GM12891 (cell line): ENCODE data around the gene CALML3.

Source experiments
- DNase-seq: peaks from one replicate; pipeline ENCODE4 v3.0.0; 2011; ENCODE audit warnings: low spot score; ENCODE audit not compliant: insufficient read length
- FAIRE-seq: peaks from 2 replicates; lab custom pipeline; 2011; peaks lifted over from hg19 to GRCh38; lab: Jason Lieb, UNC
- PAX5 ChIP-seq: IDR thresholded peaks from 2 replicates; pipeline ENCODE4 v1.6.1; 2011; ENCODE audit warnings: low read length, moderate library complexity, mild to moderate bottlenecking; ENCODE audit not compliant: insufficient read depth, severe bottlenecking
- POLR2A ChIP-seq: IDR thresholded peaks from 2 replicates; pipeline ENCODE4 v1.6.1; 2011; ENCODE audit warnings: low read depth, low read length, control low read depth
- POLR2AphosphoS5 ChIP-seq: IDR thresholded peaks from 2 replicates; pipeline ENCODE4 v1.6.1; 2011; ENCODE audit warnings: low read depth, low read length, control low read depth
- POU2F2 ChIP-seq: IDR thresholded peaks from 2 replicates; pipeline ENCODE4 v1.6.1; 2011; ENCODE audit warnings: low read depth, mild to moderate bottlenecking, control low read depth, low read length, moderate library complexity
- SPI1 ChIP-seq: IDR thresholded peaks from 2 replicates; pipeline ENCODE4 v1.6.1; 2011; ENCODE audit warnings: low read depth, low read length, control low read depth
- TAF1 ChIP-seq: IDR thresholded peaks from 2 replicates; pipeline ENCODE4 v1.6.1; 2011; ENCODE audit warnings: low read depth, low read length, control low read depth

The CALML3 gene

DNA sequence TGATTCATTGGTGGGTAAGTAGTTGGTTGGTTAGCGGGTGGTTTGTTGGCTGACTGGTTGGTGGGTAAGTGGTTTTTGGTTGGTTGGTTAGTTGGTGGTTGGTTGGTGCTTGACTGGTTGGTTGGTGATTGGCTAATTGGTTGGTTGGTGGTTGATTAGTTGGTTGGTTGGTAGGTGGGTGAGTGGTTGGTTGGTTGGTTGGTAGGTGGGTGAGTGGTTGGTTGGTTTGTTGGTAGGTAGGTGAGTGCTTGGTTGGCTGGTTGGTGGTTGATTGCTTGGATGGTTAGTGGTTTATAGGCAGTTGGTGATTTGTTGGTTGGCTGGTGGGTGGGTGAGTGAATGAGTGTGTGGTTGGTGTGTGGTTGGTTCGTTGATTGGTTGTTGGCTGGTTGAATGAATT is 44.2 kb downstream of the CALML3 start:
- TF ChIP-seq SPI1, result no peak
- no peak for TF ChIP-seq PAX5
- no peak for TF ChIP-seq POLR2AphosphoS5
- DNase-seq (no peak), FAIRE-seq (no peak)

- TF ChIP-seq PAX5 (no peak), POLR2A (no peak), SPI1 (no peak), TAF1 (no peak), POU2F2 (no peak), POLR2AphosphoS5 (no peak)
- DNase-seq (no peak), FAIRE-seq (no peak)
Observed at GRCh38 chr10:5569568-5569967, 44.8 kb downstream of the CALML3 start.

GRCh38 chr10:5570007-5570655 is 45.4 kb downstream of the CALML3 start:
- DNase-seq, result no peak
- TF ChIP-seq TAF1 (no peak), PAX5 (no peak), SPI1 (no peak), POLR2A (no peak), POU2F2 (no peak), POLR2AphosphoS5 (no peak)

DNA sequence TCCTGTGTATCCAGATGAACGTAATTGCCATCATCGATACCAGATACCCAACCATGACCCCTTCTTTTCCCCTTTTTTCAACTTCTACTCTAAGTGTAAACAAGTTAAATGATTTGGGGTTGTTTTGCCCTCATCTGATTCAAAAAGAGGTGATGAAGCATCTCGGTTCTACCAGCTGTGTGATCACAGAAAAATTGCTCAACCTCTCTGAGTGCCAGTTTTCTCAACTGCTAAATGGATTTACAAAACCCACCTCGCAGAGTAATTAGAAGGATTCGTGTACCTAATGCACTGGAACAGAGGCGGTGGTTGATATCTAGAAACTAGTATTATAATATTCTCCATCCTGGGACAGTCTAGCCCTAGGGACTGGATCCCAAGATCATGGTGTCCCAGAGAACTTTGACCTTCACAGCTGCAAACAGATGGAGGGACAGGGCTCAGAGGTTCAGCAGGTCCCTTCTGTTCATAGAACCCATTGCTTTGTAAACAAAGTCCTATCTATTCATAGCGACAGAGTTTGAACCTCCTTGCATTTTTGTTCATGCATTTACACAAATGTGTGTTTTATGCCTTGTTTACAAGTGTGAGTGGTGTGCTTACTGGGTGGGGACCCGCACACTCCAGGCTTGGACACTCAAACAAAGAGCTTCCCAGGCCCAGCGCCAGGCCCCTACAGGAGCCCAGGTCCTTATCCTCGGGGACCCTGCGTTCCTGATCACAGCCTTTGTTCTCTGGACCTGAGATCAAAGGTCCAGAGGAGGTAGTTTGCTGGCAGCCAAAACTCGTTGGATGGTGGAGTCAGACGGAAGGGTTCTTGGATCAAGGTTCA is 46.4 kb downstream of the CALML3 start:
- DNase-seq (no peak), FAIRE-seq (no peak)
- TF ChIP-seq POU2F2, result no peak
- no peak for TF ChIP-seq SPI1
- no peak for TF ChIP-seq TAF1
- no peak for TF ChIP-seq PAX5
- TF ChIP-seq POLR2AphosphoS5, result no peak
- no peak for TF ChIP-seq POLR2A

More at GRCh38 chr10:5570007-5570655, 45.4 kb downstream of the CALML3 start:
- FAIRE-seq, result no peak

DNA sequence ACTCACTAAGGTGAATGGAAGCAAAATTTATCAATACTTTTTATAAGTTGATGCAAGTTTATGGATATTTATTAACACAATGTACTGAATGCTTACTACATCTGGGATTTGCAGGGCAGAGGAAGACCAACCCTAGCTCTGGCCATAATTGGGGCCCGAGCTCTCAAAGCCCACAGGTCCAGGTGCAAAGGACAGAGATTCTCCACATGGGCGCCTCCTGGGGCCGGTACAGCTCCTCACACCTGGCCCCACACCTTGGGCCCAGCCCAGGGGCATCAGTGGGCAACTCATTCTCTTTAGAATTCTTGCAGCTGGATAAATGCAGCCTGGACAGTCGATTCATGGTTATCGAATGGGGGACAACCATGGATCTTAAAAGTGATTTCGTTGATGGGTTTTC is 47.1 kb downstream of the CALML3 start:
- FAIRE-seq (no peak), DNase-seq (no peak)
- TF ChIP-seq POLR2A (no peak), TAF1 (no peak), POLR2AphosphoS5 (no peak), PAX5 (no peak), SPI1 (no peak), POU2F2 (no peak)

DNA sequence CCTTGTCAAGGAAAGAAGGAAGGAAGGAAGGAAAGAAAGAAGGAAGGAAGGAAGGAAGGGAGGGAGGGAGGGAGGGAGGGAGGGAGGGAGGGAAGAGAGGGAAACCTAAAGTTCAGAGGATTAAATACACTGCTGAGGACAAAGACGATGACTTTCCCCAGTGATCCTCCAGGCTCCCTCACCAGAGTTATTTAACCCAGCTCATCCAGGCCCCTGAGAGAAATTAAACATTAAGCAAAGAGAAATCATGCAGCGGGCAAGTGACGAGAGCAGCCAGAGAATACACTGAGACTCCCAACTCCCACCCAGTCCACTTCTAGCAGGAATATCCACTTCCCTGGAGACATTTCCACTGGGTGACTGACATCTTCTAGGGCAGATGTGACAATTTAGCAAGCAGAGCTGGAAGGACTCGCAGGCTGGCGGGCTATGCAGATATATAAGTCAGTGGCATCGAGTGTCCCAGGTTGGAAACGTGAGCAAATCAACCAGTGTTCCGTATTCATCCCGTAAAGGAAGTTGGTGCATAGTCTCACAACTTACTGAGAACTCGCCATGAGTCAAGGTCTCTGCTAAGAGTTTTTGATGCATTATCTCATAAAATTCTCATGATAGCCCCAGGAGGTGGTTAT is 48.7 kb downstream of the CALML3 start:
- DNase-seq (no peak), FAIRE-seq (no peak)

GRCh38 chr10:5573968-5574641 is 49.3 kb downstream of the CALML3 start:
- no peak for DNase-seq
- peak; percentile 66 for FAIRE-seq
- TF ChIP-seq POLR2A (no peak), SPI1 (peak; percentile 55)

More for the DNA sequence above, 48.7 kb downstream of the CALML3 start:
- no peak for TF ChIP-seq POU2F2
- no peak for TF ChIP-seq TAF1
- TF ChIP-seq SPI1, result no peak
- TF ChIP-seq POLR2A, result no peak
- no peak for TF ChIP-seq PAX5
- no peak for TF ChIP-seq POLR2AphosphoS5

GRCh38 chr10:5574642-5575131 is 49.9 kb downstream of the CALML3 start:
- TF ChIP-seq POLR2AphosphoS5, result no peak
- no peak for TF ChIP-seq POU2F2
- no peak for TF ChIP-seq POLR2A
- no peak for TF ChIP-seq PAX5
- TF ChIP-seq TAF1, result no peak
- no peak for TF ChIP-seq SPI1
- FAIRE-seq (no peak), DNase-seq (no peak)

GRCh38 chr10:5575144-5575481 is 50.4 kb downstream of the CALML3 start:
- TF ChIP-seq SPI1 (no peak), PAX5 (no peak), POLR2A (no peak), POLR2AphosphoS5 (no peak), POU2F2 (no peak), TAF1 (no peak)
- FAIRE-seq, result no peak
- DNase-seq, result no peak
